Endothelial cell of hepatic sinusoid (primary cell): ENCODE data around the gene CASZ1.

Source experiments
- in situ Hi-C: cut with HindIII; loops from 2 replicates; pipeline ENCODE4 v1.10.0; 2017; ENCODE audit warnings: low sequenced_read_pairs

The CASZ1 gene

DNA sequence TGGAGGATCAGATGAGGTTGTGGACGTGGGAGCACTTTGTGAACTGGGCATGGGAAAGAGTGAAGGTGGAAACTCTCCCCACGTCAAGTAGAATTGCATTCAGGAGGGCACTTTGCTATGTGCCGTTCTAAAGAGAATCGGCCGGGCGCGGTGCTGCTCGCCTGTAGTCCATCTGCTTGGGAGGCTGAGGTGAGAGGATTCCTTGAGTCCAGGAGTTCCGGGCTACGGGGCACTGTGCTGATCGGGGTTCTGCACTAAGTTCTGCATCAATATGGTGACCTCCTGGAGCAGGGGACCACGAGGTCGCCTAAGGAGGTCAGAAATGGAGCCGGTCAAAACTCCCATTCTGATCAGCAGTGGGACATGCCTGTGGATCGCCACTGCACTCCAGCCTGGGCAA lies 179.8 kb downstream of the CASZ1 start:
- in situ Hi-C loops = no loop called here

DNA sequence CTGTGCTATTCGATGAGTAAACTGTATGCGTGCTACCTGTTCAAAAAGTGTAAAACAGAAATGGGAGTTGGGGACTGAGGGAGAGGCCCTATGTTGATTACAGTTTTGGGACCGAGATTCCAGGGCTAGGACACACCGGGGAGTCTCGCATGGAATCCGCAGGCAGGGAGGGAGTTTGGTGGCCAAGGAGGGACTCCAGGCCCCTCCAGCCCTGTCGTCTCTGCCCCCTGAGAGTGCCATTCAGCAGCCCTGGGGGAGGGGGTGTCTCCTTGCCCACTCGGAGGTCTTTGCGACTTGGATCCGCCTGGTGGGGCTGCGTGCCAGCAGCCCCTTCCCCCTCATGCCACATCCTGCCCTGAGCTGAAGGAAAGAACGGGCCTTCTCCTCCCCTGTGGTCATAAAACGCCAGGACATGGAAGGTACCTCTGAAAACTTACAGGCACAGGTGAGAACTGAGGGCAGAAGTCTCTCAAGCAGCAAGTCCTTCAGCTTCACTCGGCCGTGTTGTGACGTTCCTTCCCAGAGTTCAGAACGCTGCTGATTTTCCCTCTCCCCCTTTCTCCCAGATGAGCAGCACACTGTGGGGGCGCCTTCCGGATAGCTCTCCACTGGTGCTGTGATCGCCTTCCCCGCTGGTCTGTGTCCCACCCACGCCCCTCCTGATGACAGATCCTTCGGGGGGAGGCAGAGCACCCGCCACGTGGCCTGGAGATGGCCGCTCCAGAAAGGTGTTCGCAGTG lies 180.3 kb downstream of the CASZ1 start:
- in situ Hi-C loops = no loop called here

DNA sequence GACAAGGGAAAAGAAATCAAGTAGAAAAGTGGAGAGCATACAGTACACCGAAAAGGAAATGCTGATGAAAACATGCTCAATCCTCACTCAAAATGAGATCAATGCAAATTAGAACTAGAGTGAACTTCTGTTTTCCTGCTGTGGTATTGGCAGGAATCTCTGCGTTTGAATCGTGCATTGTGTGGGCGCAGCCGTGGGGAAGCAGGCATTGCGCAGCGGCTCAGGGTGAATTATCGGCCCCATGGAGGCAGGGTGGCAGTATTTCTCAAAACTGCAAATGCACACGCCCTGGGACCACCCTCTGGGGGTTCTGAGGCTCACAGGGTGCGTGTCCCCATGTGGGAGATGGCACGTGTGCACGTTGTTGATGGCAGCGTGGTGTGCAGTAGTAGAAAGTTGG lies 181.1 kb downstream of the CASZ1 start:
- in situ Hi-C loops = no loop called here

DNA sequence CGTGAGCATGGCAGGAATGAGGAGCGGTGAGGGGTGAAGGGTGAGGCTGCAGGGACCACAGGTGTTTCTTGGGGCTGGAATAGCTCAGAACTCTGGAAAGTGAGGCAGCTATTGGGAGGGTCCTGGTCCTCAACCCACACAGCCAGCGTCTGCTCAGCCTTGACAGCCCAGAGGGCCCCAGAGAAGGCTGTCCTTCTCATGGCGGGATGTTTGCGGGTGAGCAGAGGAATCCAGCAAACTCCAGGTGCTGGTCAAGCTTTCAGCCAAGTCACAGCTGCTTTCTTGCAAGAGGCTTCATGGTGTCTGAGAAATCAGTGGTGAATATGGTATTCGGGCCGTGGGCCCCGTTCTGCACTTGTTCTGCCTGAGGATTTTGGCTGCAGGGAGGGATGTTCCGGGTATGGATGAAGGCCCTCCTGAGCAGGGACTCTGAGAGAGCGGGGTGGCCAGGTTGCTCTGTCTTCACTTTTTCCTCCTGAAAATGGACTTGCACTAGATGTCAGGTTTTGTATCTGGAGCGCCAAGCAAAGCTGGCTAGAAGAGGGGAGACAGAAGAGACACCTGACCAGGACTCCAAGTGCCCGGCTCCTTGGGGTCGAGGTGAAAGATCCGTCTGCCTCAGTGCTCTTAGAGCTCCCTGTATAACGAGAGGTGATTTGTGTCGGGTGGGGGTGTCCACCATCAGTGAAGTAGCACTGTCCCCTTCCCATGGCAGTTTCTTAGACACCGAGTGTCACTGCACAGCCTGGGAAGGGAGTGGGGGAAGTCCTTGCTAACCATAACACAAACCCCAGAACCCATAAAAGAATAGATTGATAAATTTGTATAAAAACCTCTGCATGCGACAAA lies 181.8 kb downstream of the CASZ1 start:
- in situ Hi-C loops = loop anchor here (5.0 kb wide), 1 partner anchor 48 kb away; no protein-coding TSS in a partner anchor

DNA sequence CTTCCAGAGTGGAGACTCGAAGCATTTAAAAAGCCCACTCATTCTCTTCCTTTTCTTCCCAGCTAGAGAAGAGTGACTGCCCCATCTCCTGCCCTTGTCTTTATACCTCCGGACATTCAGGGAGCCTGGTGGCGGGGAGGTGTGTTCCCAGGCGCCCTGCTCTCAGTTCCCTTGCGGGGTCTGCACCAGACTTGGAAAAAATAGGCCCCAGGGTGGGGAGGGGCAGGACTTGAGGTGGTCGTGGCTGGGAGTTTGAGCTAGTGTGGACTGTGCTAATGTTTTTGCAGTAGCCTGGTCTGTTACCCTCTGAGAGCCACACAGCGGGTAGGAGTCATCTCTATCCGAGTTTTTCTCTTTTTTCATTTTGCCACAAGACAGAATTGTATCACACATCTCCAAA lies 182.6 kb downstream of the CASZ1 start:
- in situ Hi-C loops = loop anchor here (5.0 kb wide), 1 partner anchor 48 kb away; no protein-coding TSS in a partner anchor

DNA sequence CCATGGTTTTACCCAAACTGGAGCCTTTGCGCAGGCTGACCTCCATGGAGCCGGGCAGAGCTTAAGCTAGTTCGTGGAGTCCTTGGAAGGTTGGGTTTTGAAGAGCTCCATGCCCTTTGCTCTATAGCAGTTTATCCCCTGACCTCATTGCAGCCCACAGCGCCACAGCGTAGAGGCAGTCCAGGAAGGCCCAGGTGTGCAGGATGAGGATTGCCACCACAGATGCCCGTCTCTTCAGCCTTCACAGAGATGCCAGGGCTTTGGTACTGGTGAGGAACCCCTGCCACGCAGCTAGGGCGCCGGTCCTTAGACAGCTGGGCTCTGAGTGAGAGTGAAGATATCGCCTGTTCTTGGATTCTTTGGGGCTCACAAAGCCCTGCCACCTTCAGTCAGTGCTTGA lies 183.1 kb downstream of the CASZ1 start:
- in situ Hi-C loops = loop anchor here (5.0 kb wide), 1 partner anchor 49 kb away; no protein-coding TSS in a partner anchor

DNA sequence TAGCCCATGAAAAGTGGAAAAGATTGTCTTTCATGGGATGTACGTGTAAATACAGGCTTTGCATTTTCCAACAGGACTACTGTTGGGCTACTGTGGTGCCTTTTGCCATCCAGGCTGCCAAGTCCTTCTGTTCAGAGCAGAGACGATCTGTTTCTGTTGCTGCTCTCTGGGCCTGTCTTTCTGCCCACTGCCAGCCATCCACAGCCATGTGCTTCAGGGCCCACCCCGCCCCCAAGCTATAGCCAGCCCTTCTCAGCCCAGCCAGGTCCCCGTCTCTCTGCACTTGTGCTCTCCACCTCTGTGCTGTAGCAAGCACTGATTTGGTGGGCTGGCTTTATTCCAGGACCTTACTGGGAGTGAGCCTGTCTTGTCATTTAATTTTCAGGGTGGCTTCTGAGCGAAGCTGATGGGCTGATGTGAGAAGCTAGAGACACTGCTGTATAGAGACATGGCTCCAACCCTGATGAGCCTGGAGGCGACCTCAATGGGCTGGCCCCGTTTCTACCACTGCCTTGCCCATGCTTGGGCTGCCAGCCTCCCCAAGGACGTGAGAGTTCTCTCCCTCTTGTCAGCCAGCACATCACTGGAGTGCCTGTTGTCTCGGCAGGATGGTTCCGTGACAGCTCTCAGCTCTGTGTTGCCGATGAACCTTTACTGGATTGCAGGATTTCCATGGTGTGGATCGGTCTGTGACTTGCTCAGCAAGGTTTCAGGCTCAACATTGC lies 183.8 kb downstream of the CASZ1 start:
- in situ Hi-C loops = loop anchor here (5.0 kb wide), 1 partner anchor 50 kb away; no protein-coding TSS in a partner anchor

DNA sequence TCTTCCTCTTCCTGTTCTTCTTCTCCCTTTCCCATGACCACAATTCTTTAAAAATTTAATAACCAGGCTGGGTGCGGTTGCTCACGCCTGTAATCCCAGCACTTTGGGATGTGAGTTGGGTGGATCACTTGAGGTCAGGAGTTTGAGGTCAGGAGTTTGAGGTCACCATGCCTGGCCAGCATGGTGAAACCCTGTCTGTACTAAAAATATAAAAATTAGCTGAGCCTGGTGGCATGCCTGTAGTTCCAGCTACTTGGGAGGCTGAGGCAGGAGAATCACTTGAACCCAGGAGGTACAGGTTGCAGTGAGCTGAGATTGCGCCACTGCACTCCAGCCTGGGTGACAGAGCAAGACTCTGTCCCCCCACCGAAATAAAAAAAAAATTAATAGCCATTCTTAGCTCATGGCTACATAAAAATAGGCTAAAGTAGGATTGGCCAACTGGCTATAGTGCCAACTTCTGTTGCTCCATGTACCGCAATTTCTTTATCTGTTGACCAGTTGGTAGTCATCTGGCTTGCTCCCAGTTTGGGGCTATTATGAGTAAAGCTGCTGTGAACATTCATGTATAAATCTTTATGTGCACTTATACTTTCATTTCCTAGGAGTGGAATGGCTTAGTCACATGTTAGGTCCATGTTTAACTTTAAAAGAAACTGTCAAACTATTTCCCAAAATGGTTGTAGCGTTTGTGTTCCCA lies 185.4 kb downstream of the CASZ1 start:
- in situ Hi-C loops = loop anchor here (5.0 kb wide), 1 partner anchor 51 kb away; no protein-coding TSS in a partner anchor

DNA sequence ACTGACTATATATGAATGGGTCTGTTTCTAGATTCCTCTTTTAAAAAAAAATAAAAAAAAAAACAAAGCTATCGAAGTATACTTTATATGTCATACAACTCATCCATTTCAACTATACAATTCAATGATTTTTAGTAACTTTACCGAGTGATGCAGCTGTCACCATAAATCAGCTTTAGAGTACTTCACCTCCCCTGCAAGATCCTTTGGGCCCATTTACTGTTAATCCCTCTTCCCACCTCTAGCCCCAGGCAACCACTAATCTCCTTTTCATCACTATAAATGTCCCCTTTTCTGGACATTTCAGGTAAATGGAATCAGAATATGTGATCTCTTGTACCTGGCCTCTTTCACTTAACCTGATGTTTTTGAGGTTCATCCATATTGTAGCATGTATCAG lies 187.8 kb downstream of the CASZ1 start:
- in situ Hi-C loops = no loop called here

DNA sequence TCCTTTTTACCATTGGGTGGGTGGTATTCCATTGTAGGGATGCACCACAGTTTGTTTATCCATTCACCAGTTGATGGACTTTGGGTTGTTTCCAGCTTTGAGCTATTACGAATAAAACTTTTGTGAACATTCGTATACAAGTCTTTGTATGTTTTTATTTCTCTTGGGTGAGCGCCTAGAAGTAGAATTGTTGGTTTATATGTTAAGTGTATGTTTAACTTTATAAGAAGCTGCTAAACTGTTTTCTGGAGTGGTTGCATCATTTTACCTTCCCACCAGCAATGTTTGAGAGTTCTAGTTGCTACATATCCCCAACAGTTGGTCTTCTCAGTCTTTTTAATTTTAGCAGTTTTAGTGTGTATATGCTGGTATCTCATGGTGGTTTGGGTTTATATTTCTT lies 189.2 kb downstream of the CASZ1 start:
- in situ Hi-C loops = no loop called here

DNA sequence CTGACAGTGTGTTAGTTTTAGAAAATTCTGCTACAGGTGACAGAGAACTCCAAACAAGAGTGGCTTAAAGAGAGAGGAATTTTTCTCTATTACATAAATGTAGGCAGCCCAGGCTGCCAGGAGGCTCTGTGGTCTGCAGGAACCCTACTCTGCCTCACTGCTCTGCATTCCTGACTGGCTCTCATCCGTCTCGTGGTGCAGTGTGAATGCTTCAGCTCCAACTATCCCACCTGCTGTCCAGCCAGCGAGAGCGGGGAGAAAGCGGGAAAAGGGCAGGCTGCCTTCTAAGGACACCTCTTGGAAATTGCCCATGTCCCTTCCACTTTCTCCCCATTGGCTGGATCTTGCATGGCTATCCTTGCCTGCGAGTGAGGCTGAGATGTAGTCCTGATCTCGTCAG lies 190.4 kb downstream of the CASZ1 start:
- in situ Hi-C loops = no loop called here

DNA sequence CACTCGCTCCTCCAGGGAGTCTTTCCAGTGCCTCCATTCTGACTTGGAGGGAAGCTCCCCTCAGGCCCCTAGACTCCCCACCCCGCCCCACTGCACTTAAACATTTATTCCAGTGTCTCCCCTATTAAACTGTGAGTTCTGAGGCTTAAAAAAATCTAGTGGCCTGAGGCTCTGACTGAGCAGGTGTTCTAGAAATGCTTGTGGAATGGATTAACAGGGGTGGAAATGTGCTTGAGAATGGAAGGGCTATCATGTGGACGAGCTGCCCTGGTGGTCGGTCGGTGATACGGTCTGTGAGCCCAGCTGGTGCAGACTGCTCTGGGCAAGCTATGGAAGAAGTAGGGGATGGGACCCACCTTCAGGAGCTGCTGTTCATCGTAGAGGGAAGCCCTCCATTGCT lies 191.5 kb downstream of the CASZ1 start:
- in situ Hi-C loops = no loop called here

DNA sequence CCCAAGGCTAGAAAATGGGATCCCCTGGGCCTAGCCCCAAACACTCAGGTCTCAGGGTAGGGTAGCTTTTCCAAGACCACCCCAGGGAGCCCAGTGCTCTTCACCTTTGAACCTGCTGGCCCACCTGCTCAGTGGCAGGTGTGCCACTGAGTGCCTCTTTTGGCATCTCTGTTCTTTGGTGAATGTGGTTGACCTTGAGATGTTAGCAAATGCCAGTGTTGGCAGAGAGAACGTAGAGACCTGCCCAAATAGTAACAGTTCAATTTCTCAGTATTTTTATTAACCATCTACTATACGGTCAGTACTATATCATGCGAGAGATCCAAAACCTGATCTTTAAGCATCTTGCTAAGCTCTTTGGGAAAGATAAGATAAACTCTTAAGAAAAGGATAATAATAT lies 193.5 kb downstream of the CASZ1 start:
- in situ Hi-C loops = no loop called here

DNA sequence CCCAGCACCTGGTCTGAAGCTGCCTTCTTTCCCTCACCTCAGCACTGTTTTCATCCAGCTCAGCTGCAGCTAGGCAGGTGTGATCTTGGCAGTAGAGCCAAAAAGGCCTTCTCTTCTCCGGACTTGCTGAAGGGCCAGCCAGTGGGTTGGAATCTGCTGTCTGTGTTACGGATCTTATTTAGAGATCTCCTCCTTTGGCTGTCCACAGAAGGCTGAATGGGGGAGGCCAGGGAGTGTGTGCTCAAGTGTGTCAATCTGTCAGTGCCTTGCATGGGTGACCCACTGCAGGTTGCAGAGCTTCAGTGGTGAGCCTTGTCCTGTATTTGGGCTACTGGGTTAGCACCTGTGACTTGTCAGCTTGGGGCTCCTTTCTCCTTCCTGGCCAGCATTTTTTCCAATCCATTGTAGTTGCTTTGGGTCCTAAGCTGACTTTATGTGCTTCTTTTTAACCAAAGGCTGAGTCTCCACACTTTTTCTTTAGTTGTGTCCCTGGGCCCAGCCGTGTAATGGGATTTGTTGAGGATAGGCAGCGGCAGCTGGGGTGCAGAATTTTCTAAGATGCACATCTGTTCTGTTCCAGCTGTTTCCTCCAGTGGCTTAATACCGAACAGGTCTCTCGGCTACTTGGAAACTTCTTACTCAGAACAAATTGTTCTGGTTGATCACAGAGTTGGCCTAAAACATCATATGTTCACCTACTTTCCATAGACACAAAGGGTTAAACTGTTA lies 194.9 kb downstream of the CASZ1 start:
- in situ Hi-C loops = no loop called here

DNA sequence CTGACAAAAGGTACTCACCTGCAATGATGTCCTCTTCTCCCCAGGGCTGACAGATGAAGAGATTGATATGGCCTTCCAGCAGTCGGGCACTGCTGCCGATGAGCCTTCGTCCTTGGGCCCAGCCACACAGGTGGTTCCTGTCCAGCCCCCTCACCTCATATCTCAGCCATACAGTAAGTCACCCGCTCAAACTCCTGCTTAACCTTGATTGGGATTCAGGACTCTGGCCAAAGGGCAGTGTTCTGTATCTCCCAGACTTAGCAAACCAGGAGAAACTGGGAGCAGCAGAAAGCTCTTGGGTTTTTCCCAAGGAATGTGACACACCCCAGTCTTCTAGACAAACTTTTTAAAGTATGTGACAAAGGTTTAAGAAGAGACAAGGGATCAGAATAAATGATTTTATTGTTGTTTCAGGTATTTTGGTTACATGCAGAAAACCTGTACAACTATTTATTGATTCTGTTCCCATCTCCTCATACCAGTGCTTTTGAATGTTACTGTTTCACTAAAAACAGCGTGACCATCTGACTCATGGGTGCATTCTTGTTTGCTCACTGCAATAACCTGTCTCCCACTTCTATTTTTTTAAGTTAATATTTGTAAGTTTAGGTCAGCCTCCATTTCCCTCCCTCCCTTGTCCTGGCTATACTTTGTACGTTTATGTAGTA lies 197.1 kb downstream of the CASZ1 start:
- in situ Hi-C loops = no loop called here

DNA sequence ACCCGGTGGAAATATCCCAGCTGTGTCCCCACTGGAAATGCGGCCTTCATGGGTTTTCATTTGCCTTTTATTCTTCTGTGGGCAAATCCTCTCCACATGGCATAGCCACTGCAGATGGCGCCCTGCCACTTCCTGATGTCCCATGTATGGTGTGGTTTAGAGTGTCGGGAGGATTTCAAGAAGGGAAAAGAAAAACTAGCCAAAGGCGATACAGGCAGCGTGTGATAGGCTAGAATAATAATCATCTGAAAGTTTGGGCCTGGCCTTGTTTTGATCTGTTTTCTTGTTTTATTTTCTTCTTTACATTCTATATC lies 198.1 kb downstream of the CASZ1 start:
- in situ Hi-C loops = no loop called here

DNA sequence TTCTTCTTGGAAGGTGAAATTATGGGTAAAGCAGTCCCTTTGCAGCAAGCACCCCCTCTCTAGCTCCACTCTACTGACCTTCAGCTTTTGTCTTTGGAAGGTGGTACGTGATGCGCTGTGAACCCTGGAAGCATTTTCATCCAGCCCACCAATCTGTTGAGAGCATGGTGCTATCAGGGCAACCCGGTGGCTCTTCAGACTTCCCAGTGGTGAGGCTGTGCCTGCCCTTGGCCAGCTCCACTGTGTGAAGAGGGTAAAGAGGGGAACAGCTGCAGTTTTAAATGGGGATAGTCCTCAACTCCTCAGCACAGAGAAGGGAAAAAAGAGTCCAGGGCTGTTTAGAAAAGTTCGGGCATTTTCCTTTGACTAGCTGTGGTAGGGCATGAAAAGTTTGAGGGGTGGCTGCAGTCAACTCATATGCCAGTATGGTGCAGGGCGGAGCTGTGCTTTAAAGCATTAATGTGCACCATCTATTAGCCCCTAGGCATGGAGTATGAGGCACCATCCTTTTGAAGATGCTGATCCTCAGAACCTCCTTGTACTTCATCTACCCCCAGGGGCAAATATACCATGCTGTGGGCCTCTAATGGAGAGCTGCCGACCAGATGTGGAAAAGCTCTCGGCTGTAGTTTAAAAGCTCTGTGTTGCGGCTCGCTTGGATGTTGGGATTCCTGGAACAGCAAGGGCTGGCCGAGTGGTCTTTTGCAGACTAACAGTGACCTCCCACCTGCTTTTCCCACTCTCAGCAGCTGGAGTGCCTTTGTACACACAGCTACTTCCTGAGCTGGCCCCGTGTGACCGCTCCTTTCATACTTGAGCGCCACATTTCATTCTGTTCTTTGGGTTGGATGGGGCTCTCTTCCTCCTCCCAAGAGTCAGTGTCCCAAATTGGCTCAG lies 198.7 kb downstream of the CASZ1 start:
- in situ Hi-C loops = no loop called here

DNA sequence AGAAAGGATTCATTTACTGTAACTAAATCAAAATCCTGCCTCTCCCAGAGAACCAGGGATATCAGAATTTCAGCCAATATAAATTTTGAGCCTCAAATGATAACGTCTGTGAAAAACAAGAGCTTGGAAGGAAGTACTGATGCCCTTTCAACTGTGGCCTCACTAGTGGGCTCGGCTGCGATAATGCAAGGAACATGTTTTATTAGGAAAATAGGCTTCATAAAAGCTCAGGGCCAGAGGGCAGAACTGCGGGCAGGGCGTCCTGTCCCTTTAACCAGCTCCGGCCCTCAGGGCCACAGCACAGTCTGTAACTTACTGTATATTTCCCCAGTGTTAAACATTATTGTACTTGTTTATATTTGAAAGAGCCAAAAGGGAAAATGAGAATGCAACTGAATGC lies 199.7 kb downstream of the CASZ1 start:
- in situ Hi-C loops = no loop called here
